ENCODE results near the gene GPR156.

GPR156 gene

GRCh38 chr3:120203016-120203415, 82.0 kb downstream of the GPR156 start:
- FAIRE-seq (no peak), DNase-seq (ENCODE audit: insufficient read length, low spot score) (no peak)
- no peak for TF ChIP-seq POLR2AphosphoS5 (IDR thresholded peaks at IDR 0.05; ENCODE audit: low read depth, low read length)
- TF ChIP-seq POU2F2 (IDR thresholded peaks at IDR 0.05; ENCODE audit: low read depth, low read length) = no peak
- TF ChIP-seq SPI1 (IDR thresholded peaks at IDR 0.05; ENCODE audit: low read depth, low read length) = no peak
- TF ChIP-seq TAF1 (IDR thresholded peaks at IDR 0.05; ENCODE audit: low read depth, low read length) = no peak
- no peak for TF ChIP-seq POLR2A (IDR thresholded peaks at IDR 0.05; ENCODE audit: low read depth, low read length)
- TF ChIP-seq PAX5 (IDR thresholded peaks at IDR 0.05; ENCODE audit: insufficient read depth, low read length, severe bottlenecking) = no peak

DNA sequence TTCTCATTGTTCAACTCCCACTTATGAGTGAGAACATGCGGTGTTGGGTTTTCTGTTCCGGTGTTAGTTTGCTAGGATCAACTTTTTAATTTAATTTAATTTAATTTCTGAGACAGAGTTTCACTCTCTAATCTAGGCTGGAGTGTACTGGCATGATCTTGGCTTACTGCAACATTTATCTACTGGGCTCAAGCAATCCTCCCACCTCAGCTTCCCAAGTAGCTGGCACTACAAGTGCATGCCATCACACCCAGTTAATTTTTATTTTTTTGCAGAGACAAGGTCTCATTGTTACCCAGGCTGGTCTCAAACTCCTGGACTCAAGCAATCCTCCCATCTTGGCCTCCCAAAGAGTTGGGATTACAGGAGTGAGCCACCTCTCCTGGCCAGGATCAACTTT, 82.7 kb downstream of the GPR156 start:
- TF ChIP-seq TAF1 (IDR thresholded peaks at IDR 0.05; ENCODE audit: low read depth, low read length) (no peak), POLR2A (IDR thresholded peaks at IDR 0.05; ENCODE audit: low read depth, low read length) (no peak), PAX5 (IDR thresholded peaks at IDR 0.05; ENCODE audit: insufficient read depth, low read length, severe bottlenecking) (no peak), POLR2AphosphoS5 (IDR thresholded peaks at IDR 0.05; ENCODE audit: low read depth, low read length) (no peak), POU2F2 (IDR thresholded peaks at IDR 0.05; ENCODE audit: low read depth, low read length) (no peak), SPI1 (IDR thresholded peaks at IDR 0.05; ENCODE audit: low read depth, low read length) (no peak)
- DNase-seq (ENCODE audit: insufficient read length, low spot score) = no peak
- no peak for FAIRE-seq

GRCh38 chr3:120200493-120201235, 84.4 kb downstream of the GPR156 start:
- DNase-seq (ENCODE audit: insufficient read length, low spot score) (no peak), FAIRE-seq (no peak)
- TF ChIP-seq TAF1 (IDR thresholded peaks at IDR 0.05; ENCODE audit: low read depth, low read length) (no peak), POLR2A (IDR thresholded peaks at IDR 0.05; ENCODE audit: low read depth, low read length) (no peak), SPI1 (IDR thresholded peaks at IDR 0.05; ENCODE audit: low read depth, low read length) (no peak), POLR2AphosphoS5 (IDR thresholded peaks at IDR 0.05; ENCODE audit: low read depth, low read length) (no peak), POU2F2 (IDR thresholded peaks at IDR 0.05; ENCODE audit: low read depth, low read length) (no peak)

DNA sequence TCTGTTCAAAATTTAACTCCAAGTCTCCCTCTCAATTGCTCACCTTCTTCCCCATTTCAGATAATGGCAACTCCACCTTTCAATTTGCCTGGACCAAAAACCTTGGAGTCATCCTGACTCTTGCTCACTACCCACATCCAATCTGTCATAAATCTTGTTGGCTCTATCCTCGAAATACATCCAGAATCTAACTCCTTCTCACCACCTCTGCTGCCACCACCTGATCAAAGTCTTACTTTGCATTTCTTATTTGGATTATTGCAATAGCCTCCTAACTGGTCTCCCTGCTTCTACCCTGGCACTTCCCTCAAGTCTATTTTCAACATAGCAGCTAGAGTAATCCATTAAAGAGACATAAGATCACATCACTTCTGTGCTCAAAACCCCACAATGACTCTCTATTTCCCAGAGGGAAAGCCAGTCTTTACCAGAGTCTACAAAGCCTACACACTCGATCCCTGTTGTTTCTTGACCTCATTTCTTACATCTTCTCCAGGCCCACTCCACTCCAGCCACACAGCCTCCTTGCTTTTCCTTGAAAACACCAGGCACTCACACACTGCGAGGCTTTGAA, 86.6 kb downstream of the GPR156 start:
- DNase-seq (ENCODE audit: insufficient read length, low spot score) (no peak), FAIRE-seq (peak; percentile 51)
- TF ChIP-seq TAF1 (IDR thresholded peaks at IDR 0.05; ENCODE audit: low read depth, low read length) = no peak
- TF ChIP-seq SPI1 (IDR thresholded peaks at IDR 0.05; ENCODE audit: low read depth, low read length) = no peak
- no peak for TF ChIP-seq PAX5 (IDR thresholded peaks at IDR 0.05; ENCODE audit: insufficient read depth, low read length, severe bottlenecking)

- no peak for DNase-seq (ENCODE audit: insufficient read length, low spot score)
- no peak for TF ChIP-seq PAX5 (IDR thresholded peaks at IDR 0.05; ENCODE audit: insufficient read depth, low read length, severe bottlenecking)
- TF ChIP-seq TAF1 (IDR thresholded peaks at IDR 0.05; ENCODE audit: low read depth, low read length) = no peak
- no peak for TF ChIP-seq POLR2AphosphoS5 (IDR thresholded peaks at IDR 0.05; ENCODE audit: low read depth, low read length)
- no peak for TF ChIP-seq POU2F2 (IDR thresholded peaks at IDR 0.05; ENCODE audit: low read depth, low read length)
- TF ChIP-seq POLR2A (IDR thresholded peaks at IDR 0.05; ENCODE audit: low read depth, low read length) = no peak
- TF ChIP-seq SPI1 (IDR thresholded peaks at IDR 0.05; ENCODE audit: low read depth, low read length) = no peak
- no peak for FAIRE-seq
These were observed 88.2 kb downstream of the GPR156 start for GRCh38 chr3:120196812-120197211.

- TF ChIP-seq PAX5 (IDR thresholded peaks at IDR 0.05; ENCODE audit: insufficient read depth, low read length, severe bottlenecking) (no peak), POLR2A (IDR thresholded peaks at IDR 0.05; ENCODE audit: low read depth, low read length) (no peak), POLR2AphosphoS5 (IDR thresholded peaks at IDR 0.05; ENCODE audit: low read depth, low read length) (no peak), POU2F2 (IDR thresholded peaks at IDR 0.05; ENCODE audit: low read depth, low read length) (no peak), TAF1 (IDR thresholded peaks at IDR 0.05; ENCODE audit: low read depth, low read length) (no peak), SPI1 (IDR thresholded peaks at IDR 0.05; ENCODE audit: low read depth, low read length) (no peak)
- FAIRE-seq = no peak
- no peak for DNase-seq (ENCODE audit: insufficient read length, low spot score)
These were observed 88.7 kb downstream of the GPR156 start for GRCh38 chr3:120196333-120196732.

GRCh38 chr3:120193554-120193953, 91.5 kb downstream of the GPR156 start:
- no peak for DNase-seq (ENCODE audit: insufficient read length, low spot score)

DNA sequence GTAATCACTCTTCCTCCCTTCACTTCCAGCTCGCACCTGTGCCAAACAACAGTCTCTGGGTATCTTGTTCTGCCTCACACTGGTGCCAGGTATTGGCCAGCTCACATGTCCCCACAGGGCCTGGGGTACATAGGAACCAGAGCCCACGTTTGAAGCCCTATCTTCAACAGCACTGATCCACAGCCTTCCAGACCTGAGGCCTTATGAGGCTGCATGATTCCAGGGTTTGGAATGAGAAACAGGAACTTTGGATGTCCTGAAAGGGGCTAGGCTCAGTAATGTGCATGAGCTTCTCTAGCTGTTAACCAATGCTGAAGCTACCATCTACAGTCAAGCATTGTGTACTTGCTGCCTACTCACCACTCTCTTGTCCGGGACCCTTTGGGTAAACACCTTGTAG, 92.4 kb downstream of the GPR156 start:
- FAIRE-seq (no peak), DNase-seq (ENCODE audit: insufficient read length, low spot score) (no peak)
- no peak for TF ChIP-seq POU2F2 (IDR thresholded peaks at IDR 0.05; ENCODE audit: low read depth, low read length)
- TF ChIP-seq PAX5 (IDR thresholded peaks at IDR 0.05; ENCODE audit: insufficient read depth, low read length, severe bottlenecking) = no peak
- no peak for TF ChIP-seq POLR2A (IDR thresholded peaks at IDR 0.05; ENCODE audit: low read depth, low read length)
- TF ChIP-seq SPI1 (IDR thresholded peaks at IDR 0.05; ENCODE audit: low read depth, low read length) = no peak
- TF ChIP-seq POLR2AphosphoS5 (IDR thresholded peaks at IDR 0.05; ENCODE audit: low read depth, low read length) = no peak
- TF ChIP-seq TAF1 (IDR thresholded peaks at IDR 0.05; ENCODE audit: low read depth, low read length) = no peak

More at GRCh38 chr3:120193554-120193953, 91.5 kb downstream of the GPR156 start:
- no peak for FAIRE-seq
- TF ChIP-seq POLR2AphosphoS5 (IDR thresholded peaks at IDR 0.05; ENCODE audit: low read depth, low read length) (no peak), SPI1 (IDR thresholded peaks at IDR 0.05; ENCODE audit: low read depth, low read length) (no peak), POLR2A (IDR thresholded peaks at IDR 0.05; ENCODE audit: low read depth, low read length) (no peak)

GRCh38 chr3:120192159-120192558, 92.9 kb downstream of the GPR156 start:
- TF ChIP-seq POU2F2 (IDR thresholded peaks at IDR 0.05; ENCODE audit: low read depth, low read length) (no peak), POLR2AphosphoS5 (IDR thresholded peaks at IDR 0.05; ENCODE audit: low read depth, low read length) (no peak), TAF1 (IDR thresholded peaks at IDR 0.05; ENCODE audit: low read depth, low read length) (no peak), PAX5 (IDR thresholded peaks at IDR 0.05; ENCODE audit: insufficient read depth, low read length, severe bottlenecking) (no peak), SPI1 (IDR thresholded peaks at IDR 0.05; ENCODE audit: low read depth, low read length) (no peak), POLR2A (IDR thresholded peaks at IDR 0.05; ENCODE audit: low read depth, low read length) (no peak)
- FAIRE-seq (no peak), DNase-seq (ENCODE audit: insufficient read length, low spot score) (no peak)
